Mucosa of stomach (tissue), 1 donor: ENCODE results near the gene NFS1.
"Not testable (repeated sequence)": the region's sequence is repeated elsewhere in the genome, so short reads cannot be mapped to it uniquely, and the experiment has no call there.

ENCODE experiments used
- H3K27me3 ChIP-seq: one replicate; pipeline ENCODE4 v1.7.0; 2013; ENCODE audit warnings: mild to moderate bottlenecking, low read length; ENCODE audit not compliant: control insufficient read depth, insufficient read depth
- H3K36me3 ChIP-seq: one replicate; pipeline ENCODE4 v1.7.0; 2013; ENCODE audit warnings: low read length; ENCODE audit not compliant: control insufficient read depth, insufficient read depth
- H3K4me1 ChIP-seq: one replicate; pipeline ENCODE4 v1.7.0; 2013; ENCODE audit warnings: mild to moderate bottlenecking, low read length; ENCODE audit not compliant: control insufficient read depth, insufficient read depth
- H3K4me3 ChIP-seq: one replicate; pipeline ENCODE4 v1.7.0; 2013; ENCODE audit warnings: low read length
- H3K9ac ChIP-seq: one replicate; pipeline ENCODE4 v1.7.0; 2013; ENCODE audit warnings: mild to moderate bottlenecking, low read length, moderate library complexity
- H3K9me3 ChIP-seq: one replicate; pipeline ENCODE4 v1.7.0; 2013; ENCODE audit warnings: mild to moderate bottlenecking, low read length, moderate library complexity; ENCODE audit not compliant: control insufficient read depth
- donor health status: Pancreatic carcinoma.

Gene NFS1

GRCh38 chr20:35711588-35712209 is 12.5 kb upstream of the NFS1 start:
- H3K4me1 ChIP-seq = no peaks in the 10 kb centered on the region
- H3K9ac ChIP-seq = no peak overlapping the region
- no peaks in the 10 kb centered on the region for H3K9me3 ChIP-seq
- peaks cover 4% of the 10 kb centered on the region for H3K36me3 ChIP-seq
- H3K27me3 ChIP-seq = no peaks in the 10 kb centered on the region
- no peak overlapping the region for H3K4me3 ChIP-seq

GRCh38 chr20:35710884-35711587 is 11.9 kb upstream of the NFS1 start:
- H3K4me3 ChIP-seq = no peak overlapping the region
- H3K4me1 ChIP-seq = no peaks in the 10 kb centered on the region
- H3K9ac ChIP-seq = no peak overlapping the region
- peaks cover 4% of the 10 kb centered on the region for H3K36me3 ChIP-seq
- no peaks in the 10 kb centered on the region for H3K27me3 ChIP-seq
- H3K9me3 ChIP-seq = no peaks in the 10 kb centered on the region

DNA sequence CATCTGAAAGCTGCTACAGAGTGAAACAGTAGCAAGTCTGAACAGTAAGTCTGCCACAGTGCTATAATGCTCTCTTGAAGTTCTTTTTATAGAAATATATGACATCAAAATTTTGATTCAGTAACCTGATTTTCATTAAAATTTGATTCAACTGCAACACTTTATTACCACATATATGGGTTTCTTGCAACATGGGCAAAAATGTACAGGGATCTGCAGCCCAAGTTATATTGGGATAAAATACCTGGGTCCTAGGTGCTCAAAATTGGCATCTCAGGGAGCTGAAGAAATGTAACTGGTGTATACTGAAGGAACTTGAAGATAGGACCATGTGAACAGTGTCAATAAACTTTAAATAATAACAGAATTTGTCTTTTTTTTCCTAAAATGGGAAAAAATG is 10.9 kb upstream of the NFS1 start:
- no peak overlapping the region for H3K4me3 ChIP-seq
- H3K27me3 ChIP-seq = no peaks in the 10 kb centered on the region
- no peaks in the 10 kb centered on the region for H3K4me1 ChIP-seq
- no peak overlapping the region for H3K9ac ChIP-seq
- no peaks in the 10 kb centered on the region for H3K9me3 ChIP-seq
- peaks cover 4% of the 10 kb centered on the region for H3K36me3 ChIP-seq

GRCh38 chr20:35709259-35709658 is 10.1 kb upstream of the NFS1 start:
- Histone ChIP-seq H3K9me3 (no peaks in the 10 kb centered on the region), H3K9ac (no peak overlapping the region), H3K36me3 (peaks cover 7% of the 10 kb centered on the region), H3K4me3 (no peak overlapping the region), H3K4me1 (no peaks in the 10 kb centered on the region), H3K27me3 (no peaks in the 10 kb centered on the region)

- Histone ChIP-seq H3K36me3 (peaks cover 7% of the 10 kb centered on the region), H3K9ac (no peak overlapping the region)
These were observed 9.3 kb upstream of the NFS1 start for GRCh38 chr20:35708502-35708901.

DNA sequence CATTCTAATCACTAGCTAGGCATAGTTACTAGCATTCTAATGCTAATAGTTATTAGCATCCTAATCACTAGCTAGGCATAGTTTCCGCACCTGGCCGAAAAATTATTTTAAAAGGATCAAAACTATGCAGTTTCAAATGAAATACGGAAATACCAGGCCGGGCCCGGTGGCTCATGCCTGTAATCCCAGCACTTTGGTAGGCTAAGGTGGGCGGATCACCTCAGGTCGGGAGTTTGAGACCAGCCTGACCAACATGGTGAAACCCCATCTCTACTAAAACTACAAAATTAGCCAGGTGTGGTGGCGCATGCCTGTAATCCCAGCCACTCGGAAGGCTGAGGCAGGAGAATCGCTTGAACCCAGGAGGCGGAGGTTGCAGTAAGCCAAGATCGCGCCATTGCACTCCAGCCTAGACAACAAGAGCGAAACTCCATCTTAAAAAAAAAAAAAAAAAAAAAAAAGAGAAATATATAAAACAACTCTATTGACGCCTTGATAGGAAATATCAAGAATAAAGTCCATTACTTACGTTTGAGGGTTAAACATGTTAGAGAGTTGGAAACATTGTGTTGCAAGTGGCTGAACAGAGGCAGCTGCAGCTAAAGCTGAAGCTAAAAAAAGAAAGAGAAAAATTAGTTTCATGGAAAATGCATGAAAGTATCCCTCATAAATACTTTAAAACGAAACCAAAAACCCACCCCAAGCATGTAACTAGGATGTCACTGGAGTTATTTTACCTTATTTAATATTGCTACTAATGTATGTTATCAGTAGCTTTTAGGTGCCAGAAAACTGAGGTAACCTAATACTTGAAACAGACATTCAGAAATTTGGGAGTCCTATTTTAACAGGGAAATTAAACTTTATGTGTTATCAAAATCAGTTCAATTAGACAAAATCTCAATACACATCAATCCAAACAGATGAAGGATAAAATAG is 7.7 kb upstream of the NFS1 start:
- not testable (repeated sequence) for H3K36me3 ChIP-seq, H3K4me3 ChIP-seq, H3K9ac ChIP-seq, H3K4me1 ChIP-seq, H3K27me3 ChIP-seq, H3K9me3 ChIP-seq

More at GRCh38 chr20:35708502-35708901, 9.3 kb upstream of the NFS1 start:
- Histone ChIP-seq H3K27me3 (no peaks in the 10 kb centered on the region), H3K4me3 (no peak overlapping the region), H3K4me1 (no peaks in the 10 kb centered on the region), H3K9me3 (no peaks in the 10 kb centered on the region)

- not testable (repeated sequence) for H3K4me3 ChIP-seq, H3K4me1 ChIP-seq, H3K9ac ChIP-seq, H3K9me3 ChIP-seq, H3K27me3 ChIP-seq, H3K36me3 ChIP-seq
These were observed 6.7 kb upstream of the NFS1 start for GRCh38 chr20:35705894-35706293.

DNA sequence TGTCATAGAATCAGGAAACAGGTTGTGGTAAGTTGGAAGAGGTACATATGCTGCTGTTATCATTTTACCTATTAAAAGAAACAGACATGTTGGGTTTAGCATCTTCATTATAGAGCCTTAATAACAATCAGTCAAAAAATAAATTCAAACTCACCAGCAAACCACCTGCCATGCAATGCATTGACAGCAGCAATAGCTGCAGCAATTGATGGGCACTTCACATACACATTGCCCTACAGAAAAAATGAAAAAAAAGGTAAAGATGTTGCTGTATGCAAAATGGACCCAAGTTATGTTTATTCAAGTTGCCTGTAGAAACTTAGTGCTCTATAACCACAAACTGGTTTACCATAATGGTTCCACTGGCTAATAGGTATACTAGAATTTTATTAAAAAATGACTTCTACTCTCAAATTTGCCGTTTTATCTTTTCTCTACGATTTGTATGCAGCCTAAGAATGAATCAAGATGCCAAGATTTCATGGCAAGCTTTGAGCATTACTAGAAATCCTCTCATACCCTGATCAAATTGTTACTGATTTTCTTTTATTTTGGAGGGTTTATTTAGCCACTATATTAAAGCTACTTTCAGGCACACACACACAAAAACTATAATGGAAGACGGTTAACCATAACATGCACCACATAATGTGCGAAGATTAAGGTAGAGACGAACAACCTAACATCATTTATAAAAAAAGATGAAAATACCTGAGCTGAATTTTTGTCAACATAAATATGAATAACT is 5.5 kb upstream of the NFS1 start:
- H3K27me3 ChIP-seq = no peaks in the 10 kb centered on the region
- peaks cover 4% of the 10 kb centered on the region for H3K36me3 ChIP-seq
- no peaks in the 10 kb centered on the region for H3K4me1 ChIP-seq
- H3K9ac ChIP-seq = no peak overlapping the region
- H3K4me3 ChIP-seq = no peak overlapping the region
- no peaks in the 10 kb centered on the region for H3K9me3 ChIP-seq

DNA sequence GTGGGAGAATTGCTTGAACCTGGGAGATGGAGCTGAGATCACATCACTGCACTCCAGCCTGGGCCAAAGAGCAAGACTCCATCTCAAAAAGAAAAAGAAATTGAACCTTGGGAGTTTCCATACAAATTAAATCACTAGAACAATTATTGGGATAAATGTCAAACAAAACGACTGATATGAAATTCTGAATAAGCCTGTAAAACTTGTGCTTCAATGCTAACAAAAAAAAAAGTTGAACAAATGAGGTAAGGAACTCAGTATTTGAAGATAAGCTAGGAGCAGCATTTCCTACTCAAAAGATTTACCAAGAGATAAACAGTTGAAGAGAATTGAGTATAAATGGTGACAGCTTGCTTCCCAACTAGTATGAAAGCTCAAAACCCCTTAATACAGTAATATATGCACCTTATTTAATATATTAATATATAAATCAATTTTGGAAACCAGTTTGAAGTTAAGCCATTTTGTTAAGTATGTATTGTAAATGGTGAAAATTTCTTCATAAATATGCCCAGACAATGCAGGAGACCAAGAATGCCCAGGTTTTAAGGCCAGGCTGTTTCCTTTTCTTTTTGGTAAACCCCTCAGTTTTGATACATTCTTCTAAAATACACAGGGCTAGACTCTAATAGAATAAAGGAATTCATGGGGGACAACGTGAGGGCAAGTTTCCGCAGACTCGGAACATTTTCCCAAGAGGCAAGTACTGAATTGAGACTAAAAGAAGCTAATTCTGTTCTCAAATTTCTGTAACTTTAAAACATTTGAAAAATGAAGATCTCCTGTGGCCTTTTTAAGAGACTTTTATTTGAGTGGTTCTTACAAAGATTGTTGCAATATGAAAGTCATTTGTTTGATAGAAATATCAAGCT is 3.9 kb upstream of the NFS1 start:
- Histone ChIP-seq H3K4me1 (peaks cover 4% of the 10 kb centered on the region), H3K36me3 (peaks cover 4% of the 10 kb centered on the region), H3K27me3 (no peaks in the 10 kb centered on the region), H3K4me3 (no peak overlapping the region), H3K9ac (no peak overlapping the region), H3K9me3 (no peaks in the 10 kb centered on the region)

DNA sequence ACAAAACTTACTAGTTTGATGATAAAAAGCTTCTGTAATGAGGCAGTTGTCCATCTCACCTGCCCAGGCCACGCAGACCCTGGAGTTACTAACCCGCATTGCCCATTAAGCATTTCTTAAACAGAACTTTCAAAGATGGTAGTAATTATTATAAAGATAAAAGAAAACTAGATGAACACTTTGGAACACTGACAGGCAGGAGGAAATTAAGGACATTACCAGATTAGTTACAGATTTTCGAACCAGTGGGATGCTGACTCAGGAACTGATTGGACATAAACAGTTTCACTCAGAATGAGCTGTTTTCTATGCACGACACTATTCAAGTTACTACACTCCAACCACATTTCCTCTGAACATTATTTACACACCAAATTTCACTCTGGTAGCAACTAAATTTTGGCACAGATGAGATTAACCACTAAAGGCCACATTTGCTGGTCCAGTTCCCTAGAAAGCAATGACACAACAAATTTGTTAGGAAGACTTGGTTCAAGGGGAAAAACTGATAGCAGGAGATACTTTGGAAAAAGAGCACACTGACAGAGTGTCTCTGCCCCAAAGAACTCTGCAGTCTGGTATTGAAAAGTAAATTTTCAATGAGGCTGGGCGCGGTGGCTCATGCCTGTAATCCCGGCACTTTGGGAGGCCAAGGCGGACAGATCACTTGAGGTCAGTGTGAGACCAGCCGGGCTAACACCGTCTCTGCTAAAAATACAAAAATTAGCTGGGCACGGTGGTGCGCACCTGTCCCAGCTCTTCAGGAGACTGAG is 3.1 kb upstream of the NFS1 start:
- peaks cover 8% of the 10 kb centered on the region for H3K4me1 ChIP-seq
- H3K36me3 ChIP-seq = peaks cover 4% of the 10 kb centered on the region
- H3K4me3 ChIP-seq = no peak overlapping the region
- no peaks in the 10 kb centered on the region for H3K27me3 ChIP-seq
- H3K9me3 ChIP-seq = no peaks in the 10 kb centered on the region
- H3K9ac ChIP-seq = no peak overlapping the region
